Mesodermal cell (in vitro differentiated cells): ENCODE measurements around the gene APOL4.
"Not testable (repeated sequence)": the region's sequence is repeated elsewhere in the genome, so short reads cannot be mapped to it uniquely, and the experiment has no call there.

ENCODE experiments used
- H3K27ac ChIP-seq: 2 replicates; pipeline ENCODE4 v1.7.0; 2013; ENCODE audit warnings: mild to moderate bottlenecking, low read depth, low read length, moderate library complexity; ENCODE audit not compliant: severe bottlenecking
- H3K36me3 ChIP-seq: 2 replicates; pipeline ENCODE4 v1.7.1; 2013; ENCODE audit warnings: mild to moderate bottlenecking, low read length, moderate library complexity; ENCODE audit not compliant: control insufficient read depth, insufficient read depth
- H3K4me1 ChIP-seq: one replicate; pipeline ENCODE4 v1.7.1; 2013; ENCODE audit warnings: mild to moderate bottlenecking, low read length; ENCODE audit not compliant: insufficient read depth, control insufficient read depth, poor library complexity, severe bottlenecking
- H3K4me3 ChIP-seq: 2 replicates; pipeline ENCODE4 v1.7.0; 2013; ENCODE audit warnings: low read length, control low read depth, mild to moderate bottlenecking; ENCODE audit not compliant: insufficient read depth, poor library complexity, severe bottlenecking; ENCODE audit errors: extremely low read depth
- H3K9me3 ChIP-seq: 2 replicates; pipeline ENCODE4 v1.7.1; 2013; ENCODE audit warnings: mild to moderate bottlenecking, low read length, moderate library complexity; ENCODE audit not compliant: control insufficient read depth
- WGBS, 2 experiments: methylation state at CpG; one replicate each; pipeline ENCODE4 v1.1.5; 2013; ENCODE audit warnings: missing lambda C conversion rate in 2 of 2; ENCODE audit not compliant: insufficient coverage in 2 of 2; 5-methylcytosine and 5-hydroxymethylcytosine counted together

The APOL4 gene

DNA sequence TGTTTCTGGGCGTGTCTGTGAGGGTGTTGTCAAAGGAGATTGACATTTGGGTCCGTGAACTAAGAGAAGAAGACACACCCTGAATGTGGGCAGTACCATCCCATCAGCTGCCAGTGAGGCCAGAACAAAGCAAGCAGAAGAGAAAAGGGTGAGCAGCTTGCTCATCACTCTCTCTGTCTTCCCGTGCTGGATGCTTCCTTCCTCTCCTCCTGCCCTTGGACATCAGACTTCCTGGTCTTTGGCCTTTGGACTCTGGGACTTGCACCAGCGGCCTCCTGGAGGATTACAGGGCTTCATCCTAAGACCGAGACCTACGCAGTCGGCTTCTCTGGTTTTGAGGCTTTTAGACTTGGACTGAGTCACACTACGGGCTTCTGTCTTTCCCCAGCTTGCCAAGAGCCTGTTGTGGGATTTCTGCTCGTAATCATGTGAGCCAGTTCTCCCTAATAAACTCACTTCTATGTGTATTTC lies 18.9 kb upstream of the APOL4 start:
- H3K4me1 ChIP-seq = no peaks in the 10 kb centered on the region
- H3K27ac ChIP-seq = no peak overlapping the region
- H3K36me3 ChIP-seq = no peaks in the 10 kb centered on the region
- no peaks in the 10 kb centered on the region for H3K9me3 ChIP-seq
- 72 to 83% methylated on average over 5 to 8 of the region's 9 CpGs for WGBS, 2 experiments
- H3K4me3 ChIP-seq = no peak overlapping the region

DNA sequence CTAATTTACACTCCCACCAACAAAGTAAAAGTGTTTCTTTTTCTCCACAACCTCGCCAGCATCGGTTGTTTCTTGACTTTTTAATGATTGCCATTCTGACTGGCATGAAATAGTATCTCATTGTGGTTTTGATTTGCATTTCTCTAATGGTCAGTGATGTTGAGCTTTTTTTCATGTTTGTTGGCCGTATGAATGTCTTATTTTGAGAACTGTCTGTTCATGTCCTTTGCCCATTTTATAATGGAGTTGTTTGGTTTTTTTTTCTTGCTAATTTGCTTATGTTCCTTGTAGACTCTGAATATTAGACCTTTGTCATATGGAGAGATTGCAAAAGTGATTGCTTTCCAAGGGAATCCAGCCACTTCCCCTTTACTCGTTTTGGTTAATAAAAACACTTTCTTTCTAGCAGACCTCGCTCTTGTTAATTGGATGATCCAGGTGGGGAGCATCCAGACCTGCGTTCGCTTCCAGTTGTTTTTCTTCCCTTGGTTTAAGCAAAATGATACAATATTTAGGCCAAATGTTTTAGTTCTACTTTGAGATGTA lies 17.1 kb upstream of the APOL4 start:
- Histone ChIP-seq H3K9me3 (no peaks in the 10 kb centered on the region), H3K4me1 (no peaks in the 10 kb centered on the region), H3K27ac (no peak overlapping the region), H3K4me3 (no peak overlapping the region), H3K36me3 (no peaks in the 10 kb centered on the region)
- WGBS, 2 experiments = 90% methylated on average over 2 to 5 of the region's 7 CpGs

DNA sequence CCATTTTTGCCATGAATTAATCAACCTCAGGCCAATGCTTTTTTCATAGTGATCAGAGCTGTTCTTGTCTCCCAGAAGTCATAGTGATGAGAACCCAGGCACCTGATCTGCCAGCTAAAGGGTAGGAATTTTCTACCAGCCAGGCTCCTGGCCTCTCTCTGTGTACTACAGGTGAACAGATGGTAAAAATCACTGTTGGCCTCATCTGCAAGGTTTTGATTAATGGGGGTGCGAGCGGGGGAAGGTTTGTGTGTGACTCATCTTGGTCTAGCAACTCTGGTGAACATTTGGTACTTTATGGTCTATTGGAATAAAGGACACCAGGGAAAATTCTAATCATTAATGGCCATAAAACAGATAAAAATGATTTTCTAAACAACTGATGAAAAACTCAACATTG lies 14.4 kb upstream of the APOL4 start:
- Histone ChIP-seq H3K4me3 (no peak overlapping the region), H3K27ac (no peak overlapping the region), H3K9me3 (no peaks in the 10 kb centered on the region), H3K36me3 (no peaks in the 10 kb centered on the region), H3K4me1 (no peaks in the 10 kb centered on the region)
- 100% methylated on average over 2 of the region's 2 CpGs; no CpG with 5 or more reads in 1 of the 2 experiments for WGBS, 2 experiments

DNA sequence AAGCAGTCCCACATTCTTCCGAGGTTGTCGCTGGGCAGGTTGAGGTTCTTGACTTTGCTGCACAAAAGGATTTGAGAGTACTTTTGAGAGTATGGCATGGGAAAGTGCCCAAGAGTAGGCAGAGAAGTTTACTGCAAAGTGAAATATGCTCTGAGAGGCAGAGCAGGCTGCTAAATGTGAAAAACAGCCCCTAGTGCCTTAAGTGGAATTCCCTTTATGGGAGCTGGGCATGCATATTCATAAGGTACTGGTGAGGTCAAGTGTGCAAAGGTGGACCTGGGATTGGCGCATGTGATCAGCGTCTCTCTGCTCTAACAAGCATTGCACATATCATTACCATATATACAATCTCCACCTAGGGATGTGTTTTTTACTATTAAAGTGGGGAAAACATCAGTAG lies 12.0 kb upstream of the APOL4 start:
- Histone ChIP-seq H3K9me3 (peaks cover 7% of the 10 kb centered on the region), H3K4me1 (no peaks in the 10 kb centered on the region), H3K36me3 (no peaks in the 10 kb centered on the region), H3K27ac (no peak overlapping the region), H3K4me3 (no peak overlapping the region)
- 97 to 100% methylated on average over 2 of the region's 4 CpGs for WGBS, 2 experiments

DNA sequence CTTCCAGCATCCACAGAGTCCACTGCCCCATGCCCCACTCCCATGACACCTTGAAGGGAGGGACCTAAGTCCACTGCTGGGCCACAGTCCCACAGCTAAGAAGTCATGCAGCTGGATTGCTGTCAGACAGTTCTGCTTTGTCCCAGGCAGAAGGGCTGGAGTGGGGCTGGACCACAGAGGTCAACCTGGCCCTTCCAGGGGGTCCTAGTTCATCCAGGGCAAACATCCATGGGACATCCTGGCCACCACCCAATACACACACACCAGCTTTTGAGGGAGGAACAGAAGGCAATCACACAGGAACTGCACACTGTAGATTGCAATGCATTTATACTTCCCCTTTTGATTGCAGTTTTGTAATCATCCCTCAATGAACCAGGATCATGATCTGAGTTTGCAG lies 11.3 kb upstream of the APOL4 start:
- H3K27ac ChIP-seq = no peak overlapping the region
- no peaks in the 10 kb centered on the region for H3K4me1 ChIP-seq
- H3K9me3 ChIP-seq = peaks cover 7% of the 10 kb centered on the region
- no peaks in the 10 kb centered on the region for H3K36me3 ChIP-seq
- no peak overlapping the region for H3K4me3 ChIP-seq

DNA sequence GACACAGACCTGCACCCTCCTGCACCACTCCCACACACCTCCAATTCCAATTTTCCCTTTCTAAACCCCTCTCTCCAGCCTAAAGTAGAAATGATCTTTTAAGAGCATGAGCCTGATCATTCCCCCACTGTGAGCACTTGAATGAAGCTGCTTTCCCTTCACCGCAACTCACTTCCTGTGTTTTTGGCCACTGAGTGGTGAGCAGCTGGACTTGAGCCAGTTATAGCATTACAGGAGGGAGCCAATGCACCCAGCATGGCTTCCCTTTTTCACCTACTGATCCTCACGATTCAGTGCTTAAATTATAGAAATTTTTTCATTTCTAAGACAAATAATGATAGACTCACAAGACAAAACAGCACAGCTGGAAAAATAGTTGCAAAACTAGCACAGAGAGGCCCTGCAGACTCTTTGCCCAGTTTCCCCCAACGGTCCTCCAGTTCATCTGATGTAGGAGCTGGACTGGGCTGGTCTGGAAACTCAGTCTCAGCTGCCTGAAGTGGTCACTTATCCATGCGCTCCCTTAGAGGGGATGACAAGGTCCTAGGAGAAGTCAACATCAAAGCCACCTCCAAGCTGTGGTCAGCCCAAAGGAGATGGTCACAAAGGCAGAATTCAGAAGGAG lies 9.7 kb upstream of the APOL4 start:
- Histone ChIP-seq H3K36me3 (no peaks in the 10 kb centered on the region), H3K4me3 (no peak overlapping the region), H3K9me3 (peaks cover 7% of the 10 kb centered on the region), H3K27ac (no peak overlapping the region), H3K4me1 (no peaks in the 10 kb centered on the region)
- WGBS, 2 experiments = 79 to 100% methylated on average over 2 to 3 of the region's 4 CpGs

DNA sequence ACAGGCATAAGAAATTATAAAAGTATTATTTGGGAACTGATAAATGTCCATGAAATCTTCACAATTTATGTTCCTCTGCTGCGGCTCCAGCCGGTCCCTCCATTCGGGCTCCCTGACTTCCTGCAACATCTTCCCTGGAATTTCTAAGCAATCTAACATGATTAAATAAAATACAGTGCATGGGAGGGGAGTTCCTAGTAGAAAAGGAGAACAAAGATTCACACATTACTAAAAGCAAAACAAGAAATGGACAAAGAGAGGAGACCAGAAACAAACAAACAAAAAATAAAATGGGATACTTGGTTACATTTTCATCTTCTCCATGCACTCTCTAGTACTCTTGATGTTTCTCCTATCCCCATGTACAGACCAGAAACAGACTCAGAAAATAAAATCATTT lies 8.6 kb upstream of the APOL4 start:
- no peak overlapping the region for H3K27ac ChIP-seq
- WGBS, 2 experiments = no CpG with 5 or more reads among the region's 3 CpGs

DNA sequence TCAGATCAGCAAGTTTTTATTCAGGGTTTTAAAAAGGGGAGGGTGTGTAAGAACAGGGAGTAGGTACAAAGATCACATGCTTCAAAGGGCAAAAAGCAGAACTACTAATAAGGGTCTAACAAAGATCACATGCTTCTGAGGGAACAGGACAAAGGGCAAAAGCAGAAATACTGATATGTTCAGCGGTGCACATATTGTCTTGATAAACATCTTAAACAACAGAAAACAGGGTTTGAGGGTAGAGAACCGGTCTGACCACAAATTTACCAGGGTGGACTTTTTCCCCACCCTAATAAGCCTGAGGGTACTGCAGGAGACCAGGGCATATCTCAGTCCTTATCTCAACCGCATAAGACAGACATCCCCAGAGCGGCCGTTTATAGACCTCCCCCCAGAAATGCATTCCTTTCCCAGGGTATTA lies 7.9 kb upstream of the APOL4 start:
- H3K4me1 ChIP-seq, H3K9me3 ChIP-seq, H3K4me3 ChIP-seq, H3K36me3 ChIP-seq, H3K27ac ChIP-seq: not testable (repeated sequence)
- 80 to 100% methylated on average over 1 to 2 of the region's 5 CpGs for WGBS, 2 experiments

More for the DNA sequence above, 8.6 kb upstream of the APOL4 start:
- Histone ChIP-seq H3K4me3 (no peak overlapping the region), H3K36me3 (no peaks in the 10 kb centered on the region), H3K9me3 (peaks cover 7% of the 10 kb centered on the region), H3K4me1 (no peaks in the 10 kb centered on the region)

DNA sequence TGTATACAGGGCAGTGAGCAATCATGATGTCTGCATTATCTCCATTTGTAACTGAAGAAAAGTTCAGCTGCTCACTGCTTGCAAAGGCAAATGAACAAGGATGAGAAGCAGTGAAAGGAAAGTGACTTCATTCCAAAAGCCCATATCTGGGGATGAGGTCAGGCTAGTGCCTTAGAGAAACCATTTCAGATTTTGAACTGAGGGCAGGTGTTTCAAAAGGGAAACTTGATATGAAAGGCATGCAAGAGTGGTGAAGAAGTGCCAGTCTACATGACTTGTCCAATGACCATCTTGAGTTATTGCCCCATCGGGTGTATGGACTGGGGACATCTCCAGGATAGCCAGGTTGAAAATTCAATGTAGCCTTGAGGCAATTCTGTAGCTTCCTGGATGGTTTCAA lies 7.3 kb upstream of the APOL4 start:
- 86 to 100% methylated on average over 1 of the region's 1 CpG for WGBS, 2 experiments
- Histone ChIP-seq H3K4me1 (no peaks in the 10 kb centered on the region), H3K4me3 (no peak overlapping the region), H3K9me3 (peaks cover 7% of the 10 kb centered on the region), H3K36me3 (no peaks in the 10 kb centered on the region), H3K27ac (no peak overlapping the region)

DNA sequence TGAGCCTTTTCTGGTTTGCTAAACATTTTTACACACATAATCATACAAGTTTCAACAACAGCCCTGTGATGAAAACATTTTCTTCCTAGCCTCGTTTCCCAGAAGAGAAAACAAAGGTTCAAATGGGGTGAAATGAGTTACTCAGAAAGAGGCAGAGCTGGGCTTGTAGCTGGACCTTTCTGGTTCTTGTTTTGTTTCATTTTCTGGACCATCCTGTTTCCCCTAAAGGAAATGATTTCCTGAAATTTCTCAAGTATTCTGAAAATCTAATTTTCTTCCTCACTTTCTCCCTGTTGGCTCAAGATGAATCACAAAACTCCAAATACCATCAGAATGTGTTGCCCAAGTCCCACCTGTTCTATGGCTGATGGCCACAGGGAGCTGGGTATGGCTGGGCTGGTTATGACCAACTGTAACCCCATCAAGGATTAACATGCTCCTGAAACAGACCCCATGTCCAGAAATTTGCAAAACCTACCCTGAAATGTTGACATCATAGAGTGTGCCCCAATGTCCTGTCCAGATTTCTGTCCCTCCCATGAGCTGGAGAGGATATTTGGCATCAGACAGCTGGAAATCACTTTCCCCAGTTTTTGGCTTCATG lies 6.7 kb upstream of the APOL4 start:
- WGBS, 2 experiments = 60% methylated on average over 1 of the region's 1 CpG; no CpG with 5 or more reads in 1 of the 2 experiments
- Histone ChIP-seq H3K27ac (no peak overlapping the region), H3K4me3 (no peak overlapping the region), H3K36me3 (no peaks in the 10 kb centered on the region), H3K4me1 (no peaks in the 10 kb centered on the region), H3K9me3 (peaks cover 7% of the 10 kb centered on the region)

DNA sequence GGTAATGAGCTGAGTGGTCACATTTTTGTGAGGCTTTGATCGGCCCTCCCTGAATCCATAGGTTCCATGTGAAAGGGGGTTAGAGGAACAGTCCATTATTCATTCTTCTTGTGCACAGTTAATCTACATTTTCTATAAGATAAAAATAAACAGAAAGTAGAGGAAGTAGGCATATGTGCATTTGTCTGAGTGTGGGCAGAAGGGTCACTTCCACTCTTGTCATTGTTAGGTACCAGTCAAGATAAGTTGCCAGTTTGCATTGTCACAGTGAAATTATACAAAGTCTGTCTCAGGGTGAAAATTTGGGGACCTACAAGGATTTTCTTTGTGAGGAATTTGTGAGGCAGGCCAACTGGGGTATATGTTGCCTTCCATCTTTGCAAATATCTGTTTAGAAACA lies 4.6 kb upstream of the APOL4 start:
- H3K36me3 ChIP-seq = no peaks in the 10 kb centered on the region
- H3K9me3 ChIP-seq = peaks cover 7% of the 10 kb centered on the region
- no CpG with 5 or more reads among the region's 1 CpG for WGBS, 2 experiments
- H3K4me1 ChIP-seq = no peaks in the 10 kb centered on the region
- H3K27ac ChIP-seq = no peak overlapping the region
- H3K4me3 ChIP-seq = no peak overlapping the region
